ENCODE data around the gene SLC8A3.

- TF ChIP-seq EZH2 (IDR thresholded peaks at IDR 0.05) (no peak), POLR2AphosphoS5 (IDR thresholded peaks at IDR 0.05; ENCODE audit: borderline replicate concordance, low read depth, low read length) (no peak)
These were observed 188.2 kb downstream of the SLC8A3 start for GRCh38 chr14:70000601-70001000.
